Bronchial epithelial cell (primary cell): Measurements from ENCODE around the gene TMTC2. TPM values are rescaled to one million over a fixed set of nuclear protein-coding genes. Genes with fewer than 3 reads are reported as not detected.

Source experiments
- DNase-seq: peaks from one replicate; pipeline ENCODE4 v3.0.0-alpha.2; 2010; ENCODE audit warnings: low read depth
- FAIRE-seq: peaks from 2 replicates; lab custom pipeline; 2011; peaks lifted over from hg19 to GRCh38; lab: Jason Lieb, UNC
- H3K27me3 ChIP-seq: 2 replicates; pipeline ENCODE4 v1.5.1; 2011; ENCODE audit warnings: low read length; ENCODE audit not compliant: control insufficient read depth, insufficient read depth
- H3K36me3 ChIP-seq: 2 replicates; pipeline ENCODE4 v1.5.1; 2011; ENCODE audit warnings: low read length; ENCODE audit not compliant: control insufficient read depth, insufficient read depth
- H3K4me3 ChIP-seq: 2 replicates; pipeline ENCODE4 v1.5.1; 2011; ENCODE audit warnings: mild to moderate bottlenecking, low read depth, low read length, control low read depth
- total RNA-seq: library from RNA; depleted of rRNA; stranded (reverse); fragments of >200 nt; gene quantifications from 2 replicates; pipeline ENCODE4 v1.2.1, GENCODE V29; 2014
- TF ChIP-seq, protein P1 (sequence below): IDR thresholded peaks from 2 replicates; pipeline ENCODE4 v1.5.1; 2011; ENCODE audit warnings: mild to moderate bottlenecking, moderate library complexity, low read length, control low read depth, inconsistent platforms; ENCODE audit not compliant: insufficient read depth, severe bottlenecking

Gene TMTC2
- total RNA-seq, 1 donor from 2014 or later, result 10.5 TPM

DNA sequence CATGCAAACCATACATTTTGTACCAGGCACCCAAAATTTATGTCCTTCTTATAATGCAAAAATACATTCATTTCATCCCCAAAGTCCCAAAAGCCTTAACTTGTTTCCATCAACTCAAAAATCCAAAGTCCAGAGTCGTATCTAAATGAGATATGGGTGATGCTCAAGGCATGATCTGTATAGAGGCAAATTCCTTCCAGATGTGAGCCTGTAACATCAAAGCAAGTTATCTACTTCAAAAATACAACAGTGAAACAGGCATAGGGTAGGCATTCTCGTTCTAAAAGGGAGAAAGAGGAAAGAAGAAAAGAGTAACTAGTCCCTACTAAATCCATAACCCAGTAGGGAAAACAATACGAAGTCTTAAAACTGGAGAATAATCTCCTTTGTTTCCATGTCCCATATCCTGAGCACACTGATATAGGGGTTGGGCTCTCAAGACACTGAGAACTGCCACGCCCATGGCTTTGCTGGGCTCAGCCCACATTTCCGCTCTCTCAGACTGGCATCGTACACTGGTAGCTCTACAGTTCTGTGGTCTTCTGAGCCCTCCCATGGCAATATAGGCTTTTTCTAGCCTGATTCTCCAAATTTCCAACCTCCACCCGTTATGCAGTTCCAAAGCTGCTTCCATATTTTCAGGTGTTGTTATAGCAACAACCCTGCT is 232.8 kb downstream of the TMTC2 start:
- TF ChIP-seq, protein P1, sequence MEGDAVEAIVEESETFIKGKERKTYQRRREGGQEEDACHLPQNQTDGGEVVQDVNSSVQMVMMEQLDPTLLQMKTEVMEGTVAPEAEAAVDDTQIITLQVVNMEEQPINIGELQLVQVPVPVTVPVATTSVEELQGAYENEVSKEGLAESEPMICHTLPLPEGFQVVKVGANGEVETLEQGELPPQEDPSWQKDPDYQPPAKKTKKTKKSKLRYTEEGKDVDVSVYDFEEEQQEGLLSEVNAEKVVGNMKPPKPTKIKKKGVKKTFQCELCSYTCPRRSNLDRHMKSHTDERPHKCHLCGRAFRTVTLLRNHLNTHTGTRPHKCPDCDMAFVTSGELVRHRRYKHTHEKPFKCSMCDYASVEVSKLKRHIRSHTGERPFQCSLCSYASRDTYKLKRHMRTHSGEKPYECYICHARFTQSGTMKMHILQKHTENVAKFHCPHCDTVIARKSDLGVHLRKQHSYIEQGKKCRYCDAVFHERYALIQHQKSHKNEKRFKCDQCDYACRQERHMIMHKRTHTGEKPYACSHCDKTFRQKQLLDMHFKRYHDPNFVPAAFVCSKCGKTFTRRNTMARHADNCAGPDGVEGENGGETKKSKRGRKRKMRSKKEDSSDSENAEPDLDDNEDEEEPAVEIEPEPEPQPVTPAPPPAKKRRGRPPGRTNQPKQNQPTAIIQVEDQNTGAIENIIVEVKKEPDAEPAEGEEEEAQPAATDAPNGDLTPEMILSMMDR, result no peak
- no peak overlapping the region for H3K4me3 ChIP-seq

DNA sequence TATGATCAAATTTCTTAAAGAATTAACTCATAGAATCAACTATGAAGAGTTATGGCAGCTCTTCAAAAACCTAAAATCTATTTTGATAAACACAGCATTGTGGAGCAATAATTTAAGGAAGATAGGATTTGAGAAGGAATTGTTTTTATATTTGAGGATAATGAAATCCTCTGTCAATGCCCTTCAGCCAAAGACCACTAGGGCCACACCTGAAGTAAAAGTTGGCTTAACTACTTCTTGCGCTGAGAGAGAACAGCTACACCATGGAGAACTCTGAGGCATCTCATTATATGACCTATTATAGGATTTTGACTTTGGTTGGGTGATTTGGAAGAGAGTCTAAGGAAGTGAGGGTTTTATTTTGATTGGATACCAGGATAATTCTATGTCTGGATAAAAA is 237.2 kb downstream of the TMTC2 start:
- DNase-seq, result no peak
- H3K4me3 ChIP-seq, result no peak overlapping the region
- no peak for FAIRE-seq
- no peaks in the 10 kb centered on the region for H3K27me3 ChIP-seq
- no peaks in the 10 kb centered on the region for H3K36me3 ChIP-seq
- TF ChIP-seq, protein P1, result no peak

More for the DNA sequence above, 232.8 kb downstream of the TMTC2 start:
- Histone ChIP-seq H3K36me3 (no peaks in the 10 kb centered on the region), H3K27me3 (no peaks in the 10 kb centered on the region)
- DNase-seq (no peak), FAIRE-seq (no peak)

DNA sequence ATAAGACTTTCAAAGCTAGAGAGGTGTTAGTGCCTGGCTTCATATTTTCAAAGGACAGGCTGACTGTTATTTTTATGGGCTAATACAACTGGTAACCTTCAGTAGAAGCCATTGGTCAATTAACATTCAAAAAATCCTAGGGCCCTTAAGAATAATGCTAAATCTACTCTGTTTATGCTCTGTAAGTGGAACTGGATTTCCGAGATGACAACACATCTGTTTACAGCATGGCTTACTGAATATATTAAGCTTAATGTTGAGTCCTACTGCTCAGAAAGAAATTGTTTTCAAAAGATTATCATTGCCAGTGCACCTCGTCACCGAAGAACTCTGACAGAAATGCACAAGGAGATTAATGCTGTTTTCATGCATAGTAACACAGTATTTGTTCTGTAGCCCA is 239.9 kb downstream of the TMTC2 start:
- Histone ChIP-seq H3K4me3 (no peak overlapping the region), H3K27me3 (no peaks in the 10 kb centered on the region), H3K36me3 (no peaks in the 10 kb centered on the region)
- no peak for DNase-seq
- FAIRE-seq, result no peak
- TF ChIP-seq, protein P1, result no peak

DNA sequence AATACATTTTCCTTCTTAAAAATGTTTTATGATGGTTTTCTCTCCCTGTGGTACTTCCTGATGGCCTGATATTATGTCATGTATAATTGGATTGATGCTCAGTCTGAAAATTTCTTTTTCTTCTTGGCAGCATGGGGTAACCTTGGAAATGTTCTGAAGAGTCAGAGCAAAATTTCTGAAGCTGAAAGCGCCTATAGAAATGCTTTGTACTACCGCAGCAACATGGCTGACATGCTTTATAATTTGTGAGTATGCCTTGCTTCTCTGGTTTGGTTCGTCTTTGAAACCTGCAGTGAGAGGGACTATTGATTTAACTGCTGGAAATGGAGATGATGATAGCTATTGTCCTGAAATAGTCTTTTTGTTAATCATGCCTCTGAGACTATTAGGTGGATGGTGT is 243.6 kb downstream of the TMTC2 start:
- no peaks in the 10 kb centered on the region for H3K27me3 ChIP-seq
- FAIRE-seq, result no peak

DNA sequence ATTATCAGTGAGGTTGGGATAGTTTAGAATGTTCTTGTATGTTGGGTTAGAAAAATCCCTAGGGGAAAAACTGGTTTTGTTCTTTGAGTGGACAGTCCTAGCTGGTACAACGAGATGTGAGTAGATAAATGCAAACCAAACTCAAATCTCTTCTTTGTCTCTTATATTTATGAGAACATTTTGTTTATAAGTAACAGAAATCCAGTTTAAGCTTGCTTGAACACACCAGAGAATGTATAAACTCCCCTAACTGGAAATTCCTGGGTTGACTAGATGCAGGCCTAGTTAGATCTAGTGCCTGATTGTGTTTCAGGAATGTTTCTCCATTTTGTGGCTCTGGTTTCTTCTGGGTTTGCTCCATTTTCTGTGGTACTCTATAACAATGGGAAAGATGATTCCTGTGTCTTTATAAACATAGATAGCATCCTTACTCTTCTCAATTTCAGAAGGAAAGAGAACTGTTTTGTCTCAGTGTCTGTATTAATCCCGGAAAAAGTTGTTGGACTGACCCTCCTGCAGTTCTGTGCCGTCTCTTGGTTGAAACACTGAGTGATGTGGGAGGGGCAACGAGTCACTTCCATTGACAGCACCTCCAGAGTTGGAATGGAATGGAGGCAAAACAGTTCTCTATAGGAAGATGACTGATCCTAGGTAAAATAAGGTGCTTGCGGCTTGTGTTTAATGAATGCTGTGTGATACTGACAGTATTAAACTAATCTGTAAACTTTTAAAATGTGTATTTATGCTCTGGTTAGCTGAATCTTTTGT is 244.8 kb downstream of the TMTC2 start:
- Histone ChIP-seq H3K4me3 (no peak overlapping the region), H3K27me3 (no peaks in the 10 kb centered on the region), H3K36me3 (no peaks in the 10 kb centered on the region)
- TF ChIP-seq, protein P1, result no peak
- DNase-seq (peak; percentile 62), FAIRE-seq (no peak)

More for the DNA sequence above, 243.6 kb downstream of the TMTC2 start:
- TF ChIP-seq, protein P1, result no peak
- no peak for DNase-seq
- Histone ChIP-seq H3K4me3 (no peak overlapping the region), H3K36me3 (no peaks in the 10 kb centered on the region)
